Fibroblast of the conjunctiva (primary cell): ENCODE measurements around the gene NUMA1.

Experiments
- DNase-seq: peaks from one replicate; pipeline ENCODE4 v3.0.0-alpha.2; 2010; ENCODE audit warnings: low read depth

Gene NUMA1

GRCh38 chr11:72061739-72062396 lies 18.5 kb downstream of the NUMA1 start:
- DNase-seq, result no peak

GRCh38 chr11:72058416-72059034 lies 21.8 kb downstream of the NUMA1 start:
- no peak for DNase-seq

- no peak for DNase-seq
Observed at GRCh38 chr11:72048766-72049460, 31.4 kb downstream of the NUMA1 start.

- DNase-seq, result peak; percentile 68
Observed at GRCh38 chr11:72045849-72046248, 34.5 kb downstream of the NUMA1 start.

- no peak for DNase-seq
Observed at GRCh38 chr11:72042064-72042745, 38.1 kb downstream of the NUMA1 start.

GRCh38 chr11:72041364-72042063 lies 38.8 kb downstream of the NUMA1 start:
- peak; percentile 57 for DNase-seq

GRCh38 chr11:72040491-72041363 lies 39.6 kb downstream of the NUMA1 start:
- DNase-seq, result peak; percentile 92

GRCh38 chr11:72039856-72040401 lies 40.4 kb downstream of the NUMA1 start:
- DNase-seq, result no peak

GRCh38 chr11:72039031-72039855 lies 41.1 kb downstream of the NUMA1 start:
- peak; percentile 79 for DNase-seq

GRCh38 chr11:72038491-72038890 lies 41.9 kb downstream of the NUMA1 start:
- DNase-seq, result peak; percentile 82

GRCh38 chr11:72037554-72038311 lies 42.6 kb downstream of the NUMA1 start:
- DNase-seq, result no peak

GRCh38 chr11:72036687-72037086 lies 43.7 kb downstream of the NUMA1 start:
- no peak for DNase-seq

GRCh38 chr11:72030472-72031045 lies 49.8 kb downstream of the NUMA1 start:
- DNase-seq, result no peak

GRCh38 chr11:72026090-72026489 lies 54.3 kb downstream of the NUMA1 start:
- no peak for DNase-seq

- no peak for DNase-seq
Observed at GRCh38 chr11:72024069-72024754, 56.1 kb downstream of the NUMA1 start.

GRCh38 chr11:72023335-72023734 lies 57.0 kb downstream of the NUMA1 start:
- no peak for DNase-seq

- DNase-seq, result no peak
Observed at GRCh38 chr11:72018171-72018570, 62.2 kb downstream of the NUMA1 start.

- DNase-seq, result no peak
Observed at GRCh38 chr11:72015511-72016061, 64.8 kb downstream of the NUMA1 start.
